K562 (cell line): Measurements from ENCODE around the gene ZNF862. TPM values are rescaled to one million over a fixed set of nuclear protein-coding genes. Genes with fewer than 3 reads are reported as not detected.

ENCODE experiments used
- CREB3 ChIP-seq: fragments of 450-650 bp; conservative IDR thresholded peaks from 2 replicates; pipeline ENCODE4 v1.6.1; 2016; ENCODE audit warnings: missing genetic modification characterization, low read depth, mild to moderate bottlenecking, missing compliant biosample characterization, moderate library complexity
- MGA ChIP-seq: fragments of 450-650 bp; IDR thresholded peaks from 2 replicates; pipeline ENCODE4 v1.6.1; 2016; ENCODE audit warnings: mild to moderate bottlenecking, moderate library complexity
- MYC ChIP-seq, 2 experiments: fragments of 250-450 bp in 1 of 2; sonication (Bioruptor Pico) in 1 of 2; IDR thresholded peaks; 2 replicates each; pipeline versions ENCODE4 v1.5.1 to v1.6.1; 2012 to 2021; ENCODE audit warnings: low read depth in 2 of 2, borderline replicate concordance in 1 of 2, improper control_type of control experiment in 1 of 2, low read length in 1 of 2, mild to moderate bottlenecking in 1 of 2, moderate library complexity in 1 of 2
- NCOR1 ChIP-seq: fragments of 450-650 bp; IDR thresholded peaks from 2 replicates; pipeline ENCODE4 v1.6.1; 2016; ENCODE audit warnings: mild to moderate bottlenecking, moderate library complexity
- NRF1 ChIP-seq, 2 experiments: fragments of 450-650 bp; IDR thresholded peaks in 1 of 2; conservative IDR thresholded peaks in 1 of 2; 2 replicates each; pipeline ENCODE4 v1.6.1; 2014; ENCODE audit warnings: mild to moderate bottlenecking in 2 of 2
- RBM22 ChIP-seq: fragments of 200-400 bp; formaldehyde crosslinking; IDR thresholded peaks from 2 replicates; pipeline ENCODE4 v1.6.1; 2018; ENCODE audit warnings: low read length, low read depth; ENCODE audit not compliant: poor library complexity, severe bottlenecking
- TEAD1 ChIP-seq, 2 experiments: fragments of 450-650 bp in 1 of 2; sonication (generic) in 1 of 2; formaldehyde crosslinking; IDR thresholded peaks; 2 replicates each; pipeline versions ENCODE4 v1.4.0 to v1.8.0; 2020 to 2022; ENCODE audit warnings: mild to moderate bottlenecking in 2 of 2, missing genetic modification reagents in 1 of 2
- TEAD4 ChIP-seq, 2 experiments: sonication (generic) in 1 of 2; formaldehyde crosslinking in 1 of 2; IDR thresholded peaks; 2 replicates each; pipeline versions ENCODE4 v1.6.1 to v1.8.0; 2012 to 2022; ENCODE audit warnings: borderline replicate concordance in 1 of 2, inconsistent platforms in 1 of 2, low read length in 1 of 2, mild to moderate bottlenecking in 1 of 2, missing genetic modification reagents in 1 of 2
- TOE1 ChIP-seq, 2 experiments: fragments of 450-650 bp in 1 of 2; sonication (generic) in 1 of 2; formaldehyde crosslinking in 1 of 2; IDR thresholded peaks; 2 replicates each; pipeline versions ENCODE4 v1.7.1 to v1.8.0; 2016 to 2022; ENCODE audit warnings: borderline replicate concordance in 2 of 2, mild to moderate bottlenecking in 2 of 2, antibody characterized with exemption in 1 of 2, inconsistent platforms in 1 of 2, low read depth in 1 of 2, missing genetic modification reagents in 1 of 2, moderate library complexity in 1 of 2
- ZNF263 ChIP-seq: sonication (generic); formaldehyde crosslinking; IDR thresholded peaks from 2 replicates; pipeline ENCODE4 v1.8.0; 2022; ENCODE audit warnings: mild to moderate bottlenecking, missing genetic modification reagents, borderline replicate concordance
- ZNF696 ChIP-seq: fragments of 250-450 bp; sonication (Bioruptor Pico); conservative IDR thresholded peaks from 2 replicates; pipeline ENCODE4 v1.4.0; 2020; ENCODE audit warnings: mild to moderate bottlenecking, moderate library complexity
- ZNF717 ChIP-seq: fragments of 250-450 bp; sonication (Bioruptor Pico); IDR thresholded peaks from 2 replicates; pipeline ENCODE4 v1.5.0; 2021
- polyA plus RNA-seq, 8 experiments: library from polyadenylated mRNA; depleted of rRNA in 4 of 8; stranded (reverse) in 5 of 8; unstranded in 3 of 8; fragments of >200 nt; fragmentation: Nextera tagmentation in 2 of 8; fragmentation: Illumina TruSeq in 1 of 8; extraction: Ambion mirVana in 2 of 8; extraction: Trizol in 1 of 8; gene quantifications; 2 replicates each; pipeline versions ENCODE4 v1.2.1 to v1.2.3, GENCODE V29; 2011 to 2014; ENCODE audit warnings: inconsistent platforms in 1 of 8, missing spikeins in 1 of 8
- total RNA-seq, 7 experiments: library from RNA; depleted of rRNA in 6 of 7; stranded (reverse); fragments of >200 nt in 6 of 7; fragmentation: Illumina TruSeq in 2 of 7; extraction: Trizol in 2 of 7; gene quantifications; 2 replicates each; pipeline versions ENCODE4 v1.2.1 to v1.2.3, GENCODE V29; 2011 to 2021; ENCODE audit warnings: low replicate concordance in 1 of 7

Gene ZNF862
- total and polyA plus RNA-seq, 9 of the 15 experiments (the other 6 are each of a cell fraction or from before 2014, with no cell fraction given): 1.1 to 3.9 (median 2.6) TPM

GRCh38 chr7:149872419-149873073 is 34.4 kb downstream of the ZNF862 start (continued):
- TF ChIP-seq MGA (peak; percentile 73), MYC (IDR thresholded peaks at IDR 0.05; ENCODE audit: low read depth, low read length) (peak; percentile 96), MYC (CRISPR knock-in tag; IDR thresholded peaks at IDR 0.05; ENCODE audit: borderline replicate concordance, low read depth) (no peak), ZNF696 (CRISPR knock-in tag) (no peak), NCOR1 (no peak), TEAD1 (CRISPR knock-in tag; IDR thresholded peaks at IDR 0.05) (peak in 1 of 2 experiments; percentile 25; a peak in 1 of 4 replicates), TOE1 (IDR thresholded peaks at IDR 0.05; ENCODE audit: borderline replicate concordance) (peak; percentile 79; the same call in 1 of the 2 replicates), TOE1 (CRISPR knock-in tag; IDR thresholded peaks at IDR 0.05; ENCODE audit: borderline replicate concordance, low read depth) (no peak), TEAD4 (IDR thresholded peaks at IDR 0.05; ENCODE audit: low read length) (no peak), TEAD4 (CRISPR knock-in tag; IDR thresholded peaks at IDR 0.05; ENCODE audit: borderline replicate concordance) (peak; percentile 74; the same call in 1 of the 2 replicates), NRF1 (conservative IDR thresholded peaks at IDR 0.05 in 1 of 2, IDR thresholded peaks at IDR 0.05 in 1 of 2) (peak in 1 of 2 experiments; percentile 28; a peak in 1 of 4 replicates), ZNF717 (CRISPR knock-in tag) (no peak), ZNF263 (CRISPR knock-in tag) (no peak; the same call in 1 of the 2 replicates), RBM22 (no peak), CREB3 (tag) (peak; percentile 69; the same call in 1 of the 2 replicates)
